ENCODE results near the gene TRIM67.
"Not testable (repeated sequence)": the region's sequence is repeated elsewhere in the genome, so short reads cannot be mapped to it uniquely, and the experiment has no call there.

The TRIM67 gene

DNA sequence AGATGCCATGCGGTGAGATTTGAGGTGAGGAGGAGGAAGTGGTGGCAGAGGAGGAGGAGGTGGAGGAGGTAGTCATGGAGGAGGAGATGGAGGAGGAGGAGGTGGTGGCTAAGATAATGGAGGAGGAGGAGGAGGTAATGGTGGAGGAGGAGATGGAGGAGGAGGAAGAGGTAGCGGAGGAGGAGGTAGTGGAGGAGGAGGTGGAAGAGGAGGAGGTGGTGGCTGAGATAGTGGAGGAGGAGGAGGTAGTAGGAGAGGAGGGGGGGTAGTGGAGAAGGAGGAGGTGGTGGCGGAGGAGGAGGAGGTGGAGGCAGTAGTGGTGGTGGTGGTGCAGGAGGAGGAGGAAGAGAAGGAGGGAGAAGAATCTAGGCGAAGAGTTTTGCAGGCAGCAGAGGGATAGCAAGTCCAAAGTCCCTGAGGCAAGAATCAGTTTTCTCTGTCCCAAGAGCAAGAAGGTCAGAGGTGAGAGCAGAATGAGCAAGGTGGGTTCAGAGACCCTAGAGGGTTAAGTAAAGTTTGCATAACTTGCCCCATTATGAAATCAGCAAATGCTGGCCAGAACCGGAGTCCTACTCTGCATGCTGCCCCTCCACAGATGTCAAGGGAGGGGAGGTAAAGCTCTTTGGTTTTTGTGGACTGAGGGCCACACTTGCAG is 40.2 kb downstream of the TRIM67 start:
- no peak for DNase-seq (ENCODE audit: low read depth in 1 of 2, low spot score in 1 of 2)

DNA sequence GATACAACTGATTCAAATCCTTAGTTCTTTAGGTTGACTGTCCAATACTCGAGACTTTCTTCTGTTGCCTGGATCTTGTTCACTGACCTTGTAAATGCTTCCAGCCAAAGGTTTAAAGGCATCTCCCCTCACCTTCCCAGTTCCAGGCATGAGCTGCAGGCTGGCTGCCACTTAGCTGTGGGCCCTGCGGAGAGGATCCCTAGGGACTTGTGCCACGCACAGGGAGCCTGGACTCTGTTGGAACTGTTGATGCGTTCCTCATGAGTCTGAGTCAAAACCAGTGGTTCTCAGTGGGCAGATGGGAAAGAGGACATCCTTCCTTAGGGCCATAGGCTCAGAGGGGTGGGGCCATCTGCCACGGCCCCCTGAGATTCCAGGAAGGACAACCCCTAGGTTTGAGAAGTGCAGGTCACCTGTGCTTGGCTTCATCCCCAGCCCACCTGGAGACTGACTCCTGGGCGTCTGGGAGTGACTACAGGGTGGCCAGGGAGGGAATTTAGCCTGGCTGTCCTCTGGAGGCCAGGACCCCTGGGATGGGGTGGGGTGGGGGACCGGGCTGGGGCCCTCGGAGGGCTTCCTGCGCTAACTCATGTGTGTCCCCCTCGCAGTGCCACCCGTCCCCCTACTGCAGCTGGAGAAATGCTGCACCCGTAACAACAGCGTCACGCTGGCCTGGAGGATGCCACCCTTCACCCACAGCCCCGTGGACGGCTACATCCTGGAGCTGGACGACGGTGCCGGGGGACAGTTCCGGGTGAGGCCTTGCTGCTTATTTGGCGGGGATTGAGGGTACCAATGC is 41.6 kb downstream of the TRIM67 start:
- DNase-seq (ENCODE audit: low read depth in 1 of 2, low spot score in 1 of 2) = no peak

DNA sequence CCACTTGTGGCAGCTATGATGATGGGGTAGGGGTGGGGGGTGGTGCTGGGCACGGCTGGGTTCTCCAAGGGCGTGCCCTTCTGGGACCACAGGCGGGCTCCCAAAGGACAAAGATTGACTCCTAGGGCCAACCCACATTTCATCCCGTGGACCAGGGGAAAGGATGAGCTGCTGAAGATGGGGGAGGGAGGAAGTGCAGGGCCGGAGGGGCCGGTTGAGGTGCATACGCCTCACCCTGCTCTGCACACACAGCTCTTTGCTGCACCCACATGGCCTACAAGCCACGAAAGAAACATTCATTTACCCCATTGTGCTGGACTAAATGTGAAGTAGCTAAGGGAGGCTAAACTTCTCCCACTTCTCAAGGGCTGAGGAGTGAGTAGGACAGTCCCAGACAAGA is 45.0 kb downstream of the TRIM67 start:
- no peak for DNase-seq (ENCODE audit: low read depth in 1 of 2, low spot score in 1 of 2)

DNA sequence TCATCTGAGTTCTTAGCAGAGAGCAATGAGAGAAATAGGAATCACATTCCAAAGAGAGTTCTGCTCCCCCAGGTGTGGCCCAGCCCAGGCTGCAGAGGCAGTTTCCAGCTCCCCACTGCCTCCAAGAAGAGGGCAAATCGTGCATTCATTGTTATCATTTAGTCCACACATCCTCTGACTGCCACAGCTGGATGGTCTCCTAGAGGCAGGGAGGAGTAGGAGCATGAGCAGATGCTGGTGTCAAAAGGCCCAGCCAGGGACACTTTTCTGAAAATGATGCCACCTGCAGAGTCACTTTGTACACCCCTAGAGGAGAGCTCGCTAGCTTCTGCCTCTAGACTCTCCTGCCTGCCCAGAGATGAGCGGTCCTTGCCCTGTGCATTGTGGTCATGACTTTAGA is 45.6 kb downstream of the TRIM67 start:
- DNase-seq (ENCODE audit: low read depth in 1 of 2, low spot score in 1 of 2) = no peak

DNA sequence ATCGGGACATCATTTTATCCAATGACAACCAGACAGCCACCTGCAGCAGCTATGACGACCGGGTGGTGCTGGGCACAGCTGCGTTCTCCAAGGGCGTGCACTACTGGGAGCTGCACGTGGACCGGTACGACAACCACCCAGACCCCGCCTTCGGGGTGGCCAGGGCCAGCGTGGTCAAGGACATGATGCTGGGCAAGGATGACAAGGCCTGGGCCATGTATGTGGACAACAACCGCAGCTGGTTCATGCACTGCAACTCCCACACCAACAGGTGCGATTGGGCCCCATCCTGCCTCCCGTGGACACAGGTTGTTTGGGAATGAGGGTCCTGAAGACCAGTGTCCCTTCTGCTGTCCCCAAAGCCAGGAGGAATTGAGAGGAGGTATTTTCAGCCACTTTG is 47.1 kb downstream of the TRIM67 start:
- DNase-seq (ENCODE audit: low read depth in 1 of 2, low spot score in 1 of 2) = no peak

DNA sequence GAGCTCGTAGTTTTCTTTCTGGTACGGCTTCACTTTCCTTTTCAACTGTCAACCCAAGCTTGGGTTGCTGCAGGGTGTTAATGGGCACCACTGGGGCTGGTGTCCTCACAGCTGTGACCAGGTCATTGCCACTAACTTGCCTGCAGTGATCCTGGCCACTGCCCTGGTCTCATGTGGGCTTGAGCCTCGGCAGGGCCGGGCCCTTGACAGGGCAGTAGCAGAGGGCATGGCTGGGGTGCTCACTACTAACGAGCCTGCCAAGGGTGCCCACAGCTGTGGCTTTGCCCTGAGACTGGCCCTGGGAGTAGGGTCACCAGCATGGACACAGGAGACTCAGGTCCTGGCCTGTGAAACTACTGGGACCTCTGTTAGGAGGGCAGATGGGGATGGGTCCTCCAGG is 47.7 kb downstream of the TRIM67 start:
- no peak for DNase-seq (ENCODE audit: low read depth in 1 of 2, low spot score in 1 of 2)

DNA sequence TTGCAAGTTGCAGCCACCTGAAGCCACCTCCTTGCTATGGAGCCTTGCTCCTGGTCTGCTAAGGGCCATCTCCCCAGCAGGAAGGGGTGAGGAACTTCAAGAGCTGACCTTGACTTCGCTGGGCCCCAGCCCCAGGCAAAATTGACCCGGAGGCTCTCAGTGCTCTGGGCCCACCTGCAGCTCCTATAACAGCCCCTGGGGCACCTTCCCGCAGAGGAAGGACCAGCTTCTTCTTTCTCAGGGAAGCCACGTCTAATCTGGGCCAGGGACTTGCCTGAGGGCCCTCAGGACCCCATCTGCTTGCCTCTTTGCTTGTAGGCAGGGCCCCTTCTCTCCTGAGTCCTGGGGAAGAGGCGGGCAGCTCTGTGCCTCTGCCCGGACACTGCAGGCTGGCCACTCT is 48.3 kb downstream of the TRIM67 start:
- no peak for DNase-seq (ENCODE audit: low read depth in 1 of 2, low spot score in 1 of 2)

DNA sequence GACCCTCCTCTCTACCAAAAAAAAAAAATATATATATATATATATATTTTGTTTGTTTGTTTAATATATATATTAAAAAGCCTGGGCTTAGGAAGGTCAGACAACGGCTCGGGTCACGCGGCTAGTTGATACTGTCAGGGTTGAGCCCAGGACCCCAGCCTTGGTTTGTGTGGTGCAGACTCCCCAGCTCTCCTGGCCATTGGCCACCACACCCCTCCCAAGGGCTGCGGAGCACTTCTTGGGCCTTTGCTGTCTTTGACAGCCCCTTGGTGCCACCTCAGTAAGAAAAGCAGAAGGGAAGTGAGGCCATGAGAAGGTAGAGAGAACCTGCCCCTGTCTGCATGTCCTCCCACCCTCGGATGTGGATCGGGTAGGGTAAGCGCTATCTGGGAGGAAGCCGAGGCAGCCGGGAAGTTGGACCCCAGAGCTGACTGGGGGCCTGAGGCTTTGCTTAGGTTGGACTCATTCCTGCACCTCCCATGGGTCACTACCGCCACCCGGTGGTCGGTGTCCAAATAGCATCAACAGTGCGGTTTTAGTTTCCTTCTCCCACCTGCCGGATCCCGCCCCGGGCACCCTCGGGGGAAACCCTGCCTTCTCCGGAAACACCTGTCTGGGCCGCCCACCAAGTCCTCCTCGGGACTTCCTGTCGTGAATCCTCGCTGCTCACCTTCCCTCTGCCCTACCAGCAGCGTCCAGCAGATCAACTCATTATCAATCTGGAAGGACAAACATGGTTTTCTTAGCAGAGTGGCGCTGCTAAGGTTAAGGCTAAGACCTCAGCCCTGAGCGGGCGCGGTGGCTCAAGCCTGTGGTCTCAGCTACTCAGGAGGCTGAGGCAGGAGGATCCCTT is 49.4 kb downstream of the TRIM67 start:
- peak; percentile 77 to 87 for DNase-seq (ENCODE audit: low read depth in 1 of 2, low spot score in 1 of 2)

DNA sequence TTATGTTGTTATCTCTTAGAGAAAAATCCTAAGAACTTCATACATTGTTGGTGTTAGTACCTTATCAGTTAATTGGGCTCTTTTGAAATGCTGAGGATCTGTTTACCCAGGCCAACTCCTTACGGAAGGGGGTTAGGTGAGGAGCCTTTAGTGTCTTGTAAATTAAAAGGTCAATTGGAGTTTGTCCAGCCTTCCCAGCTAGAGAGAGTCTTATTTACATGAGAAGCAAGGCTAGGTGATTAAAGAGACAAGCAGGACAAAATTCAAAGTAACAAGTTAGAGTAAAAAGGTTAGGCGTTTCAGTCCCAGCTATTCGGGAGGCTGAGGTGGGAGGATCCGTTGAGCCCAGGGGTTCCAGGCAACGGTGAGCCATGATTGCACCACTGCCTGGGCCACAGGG is 50.4 kb downstream of the TRIM67 start:
- DNase-seq (ENCODE audit: low read depth in 1 of 2, low spot score in 1 of 2) = not testable (repeated sequence)

DNA sequence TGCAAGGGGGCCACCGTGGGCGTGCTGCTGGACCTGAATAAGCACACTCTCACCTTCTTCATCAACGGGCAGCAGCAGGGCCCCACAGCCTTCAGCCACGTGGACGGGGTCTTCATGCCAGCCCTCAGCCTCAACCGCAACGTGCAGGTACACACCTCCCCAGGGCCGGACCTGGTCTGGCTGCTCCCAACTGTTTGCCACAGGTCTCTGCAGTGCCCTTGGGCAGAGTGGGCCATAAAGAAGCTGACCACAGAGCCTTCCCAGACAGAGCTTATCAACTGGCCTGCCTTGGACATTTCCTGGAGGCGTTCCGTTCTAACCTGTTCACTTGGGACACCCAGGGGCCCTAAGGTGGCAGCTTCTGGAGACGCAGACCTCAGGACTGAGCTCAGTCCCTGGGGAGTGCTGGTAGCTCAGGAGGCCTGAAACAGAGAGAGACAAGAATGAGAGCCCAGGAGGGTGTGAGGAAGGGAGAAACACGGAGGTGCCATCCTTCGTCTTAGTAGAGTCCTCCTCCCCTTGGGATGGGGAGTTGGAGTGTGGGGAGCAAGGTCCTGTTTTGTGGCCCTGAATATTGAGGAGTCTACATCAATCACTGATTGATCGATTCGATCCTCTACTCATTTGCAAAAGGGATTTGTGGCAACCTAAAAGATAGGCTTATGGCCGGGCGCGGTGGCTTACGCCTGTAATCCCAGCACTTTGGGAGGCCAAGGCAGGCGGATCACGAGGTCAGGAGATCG is 52.1 kb downstream of the TRIM67 start:
- no peak for DNase-seq (ENCODE audit: low read depth in 1 of 2, low spot score in 1 of 2)

DNA sequence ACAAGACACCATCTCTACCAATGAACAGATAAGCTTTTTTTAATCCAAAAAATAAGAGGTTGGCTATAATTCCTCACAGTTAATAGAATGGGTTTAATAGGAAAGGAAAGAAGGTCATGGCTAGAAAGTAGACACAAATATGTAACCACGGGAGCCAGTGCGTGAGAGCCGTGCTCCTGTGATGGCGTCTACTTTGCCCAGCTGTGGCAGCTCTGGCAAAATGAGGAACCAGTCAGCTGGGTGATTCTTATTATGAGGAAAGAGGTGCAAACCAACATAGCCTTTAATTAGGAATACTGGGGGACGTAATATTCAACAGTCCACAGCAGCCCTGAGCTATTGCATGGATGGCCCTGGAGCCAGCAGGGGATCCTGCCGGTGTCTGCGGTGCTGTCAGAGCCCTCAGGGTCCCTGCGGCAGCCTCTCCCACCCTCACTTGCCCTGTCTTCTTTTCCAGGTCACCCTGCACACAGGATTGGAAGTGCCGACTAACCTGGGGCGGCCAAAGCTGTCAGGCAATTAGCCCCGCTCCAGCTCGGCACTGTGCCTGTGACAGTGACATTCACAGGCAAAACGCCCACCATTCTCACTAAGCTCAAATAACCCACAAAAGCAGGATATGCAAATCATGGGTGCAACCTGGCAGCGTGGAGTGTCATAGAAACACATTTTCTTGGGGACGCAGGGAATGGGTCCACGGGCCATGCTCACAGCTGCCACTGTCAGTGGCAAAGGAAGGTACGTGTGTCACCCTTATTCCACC is 53.2 kb downstream of the TRIM67 start:
- DNase-seq (ENCODE audit: low read depth in 1 of 2, low spot score in 1 of 2) = no peak

DNA sequence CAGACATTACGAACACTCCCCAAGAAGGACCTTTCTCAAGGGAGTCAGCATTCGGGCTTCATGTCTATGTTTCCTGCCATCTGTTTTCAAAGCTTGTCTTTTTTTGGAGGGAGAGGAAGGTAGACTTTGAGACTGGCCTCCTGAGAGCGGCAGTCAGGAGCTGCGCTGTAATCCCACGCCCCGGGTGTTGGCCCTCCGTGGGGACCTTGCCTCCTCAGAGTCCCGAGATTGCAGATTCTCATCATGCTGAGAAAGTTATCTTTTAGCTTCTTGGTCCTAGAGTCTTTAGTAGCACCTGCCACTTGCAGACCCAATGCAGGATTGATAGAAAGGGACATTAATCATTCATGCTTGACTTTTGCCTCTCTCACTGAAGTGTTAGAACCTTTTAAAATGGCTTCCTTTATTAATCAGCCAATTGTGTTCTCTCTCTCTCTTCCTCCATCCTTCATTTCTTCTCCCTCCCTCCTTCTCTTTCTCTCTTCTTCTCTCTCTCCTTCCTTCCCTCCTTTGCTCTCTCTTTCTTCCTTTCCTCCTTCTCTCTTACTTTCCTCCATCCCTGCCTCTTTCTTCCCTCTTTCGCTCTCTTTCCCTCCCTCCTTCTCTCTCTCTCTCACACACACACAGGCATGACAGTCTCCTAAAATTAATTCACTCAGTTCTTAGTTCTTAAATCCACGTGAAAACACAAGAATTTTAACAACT is 54.0 kb downstream of the TRIM67 start:
- DNase-seq (ENCODE audit: low read depth in 1 of 2, low spot score in 1 of 2) = no peak

DNA sequence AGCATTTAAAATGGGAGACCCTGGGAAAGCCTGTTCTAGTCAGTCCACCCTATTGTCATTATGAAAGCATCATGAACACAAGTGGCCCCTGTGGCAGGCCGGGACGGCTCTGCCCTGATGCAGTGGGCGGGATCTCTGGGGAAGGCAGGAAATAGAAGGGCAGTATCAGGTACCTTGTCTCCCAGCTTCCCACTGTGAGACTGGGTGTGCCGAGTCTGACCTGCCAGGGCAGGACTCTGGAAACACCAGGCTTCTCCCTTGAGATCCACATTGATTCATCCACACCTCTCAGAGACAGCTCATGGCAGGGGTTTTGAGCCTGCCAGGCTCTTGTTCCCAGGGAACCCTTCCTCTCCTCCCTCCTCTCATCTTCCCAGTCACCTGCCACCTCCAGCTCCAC is 54.6 kb downstream of the TRIM67 start:
- no peak for DNase-seq (ENCODE audit: low read depth in 1 of 2, low spot score in 1 of 2)

DNA sequence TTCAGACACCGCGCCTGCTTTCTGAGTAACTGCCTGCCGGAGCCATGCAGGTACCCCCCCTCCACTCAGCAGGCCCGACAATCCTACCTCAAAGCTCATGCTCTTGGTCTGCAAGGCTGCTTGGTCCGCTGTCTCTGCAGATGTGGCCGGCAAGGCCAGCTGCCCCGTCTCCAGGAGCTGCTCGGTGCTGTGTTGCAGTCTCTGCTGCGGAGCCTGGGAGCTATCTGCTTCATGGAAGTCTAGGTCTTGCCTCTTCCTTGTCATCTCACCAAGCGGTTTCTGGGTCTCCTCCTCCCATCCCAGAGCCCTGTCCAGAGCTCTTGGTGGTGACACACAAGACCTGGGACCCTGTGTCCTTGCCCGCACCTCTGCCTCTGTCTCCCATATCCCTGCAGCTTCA is 55.2 kb downstream of the TRIM67 start:
- no peak for DNase-seq (ENCODE audit: low read depth in 1 of 2, low spot score in 1 of 2)

DNA sequence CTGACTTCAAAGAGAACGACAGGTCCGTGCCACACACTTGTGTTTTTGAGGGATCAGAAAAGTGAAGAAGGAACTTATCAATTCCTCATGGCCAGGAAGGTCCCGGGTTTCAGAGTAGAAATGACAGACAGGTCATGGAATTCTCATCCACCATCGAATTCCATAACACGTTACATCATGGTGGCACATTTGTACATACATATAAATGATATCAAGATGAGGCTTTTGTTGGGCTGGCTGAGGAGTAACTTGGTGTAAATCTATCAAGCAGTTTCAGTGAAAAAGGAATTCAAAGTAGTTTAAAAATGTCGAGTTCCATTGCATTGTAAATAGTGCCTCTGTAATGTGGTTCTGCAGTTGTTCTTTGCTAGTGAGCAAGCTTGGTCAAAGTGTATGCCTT is 56.2 kb downstream of the TRIM67 start:
- no peak for DNase-seq (ENCODE audit: low read depth in 1 of 2, low spot score in 1 of 2)

DNA sequence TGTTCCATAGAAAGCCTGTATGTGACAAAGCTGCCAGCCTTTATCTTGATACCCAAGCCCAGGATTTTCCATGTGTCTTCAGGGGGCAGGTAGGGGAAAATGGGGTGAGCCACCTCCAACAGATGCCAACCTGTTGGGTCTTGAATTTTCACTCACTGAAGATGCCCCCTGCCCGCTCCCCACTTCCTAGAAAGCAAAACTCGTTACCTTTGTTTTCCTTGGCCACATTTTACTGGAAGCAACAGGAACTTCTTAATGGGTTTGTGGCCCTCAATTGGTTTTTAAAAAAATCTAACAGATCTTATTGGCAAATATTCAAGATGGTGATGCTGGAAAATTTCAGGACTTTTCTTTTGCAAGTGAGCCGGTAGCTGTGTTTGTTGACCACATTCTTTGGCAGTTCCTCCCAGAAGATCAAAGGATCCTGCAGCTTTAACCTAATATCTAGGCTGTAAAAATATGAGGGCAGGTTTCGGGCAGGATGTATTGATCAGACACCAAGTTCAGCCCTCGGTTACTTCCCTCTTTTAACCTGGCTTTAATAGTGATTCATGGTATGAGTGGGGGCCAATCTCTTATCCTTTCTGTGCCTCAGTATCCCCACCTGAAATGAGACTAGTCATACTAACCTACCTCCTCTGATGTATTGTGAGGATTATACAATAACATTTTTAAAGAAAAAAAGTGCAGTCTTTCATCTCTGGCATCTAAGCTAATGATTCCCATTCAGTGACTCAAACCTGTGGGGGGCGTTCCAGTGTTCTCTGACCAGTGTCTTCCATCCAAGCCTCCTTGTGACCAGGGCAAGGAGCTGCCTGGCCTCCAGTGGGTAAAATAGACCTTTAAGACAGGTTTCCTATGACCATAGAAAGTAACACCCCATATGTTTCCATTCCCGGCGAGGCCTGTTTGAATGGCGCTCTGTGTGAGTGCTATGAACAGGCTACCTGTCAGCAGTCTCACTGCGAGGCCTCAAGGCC is 57.9 kb downstream of the TRIM67 start:
- no peak for DNase-seq (ENCODE audit: low read depth in 1 of 2, low spot score in 1 of 2)

DNA sequence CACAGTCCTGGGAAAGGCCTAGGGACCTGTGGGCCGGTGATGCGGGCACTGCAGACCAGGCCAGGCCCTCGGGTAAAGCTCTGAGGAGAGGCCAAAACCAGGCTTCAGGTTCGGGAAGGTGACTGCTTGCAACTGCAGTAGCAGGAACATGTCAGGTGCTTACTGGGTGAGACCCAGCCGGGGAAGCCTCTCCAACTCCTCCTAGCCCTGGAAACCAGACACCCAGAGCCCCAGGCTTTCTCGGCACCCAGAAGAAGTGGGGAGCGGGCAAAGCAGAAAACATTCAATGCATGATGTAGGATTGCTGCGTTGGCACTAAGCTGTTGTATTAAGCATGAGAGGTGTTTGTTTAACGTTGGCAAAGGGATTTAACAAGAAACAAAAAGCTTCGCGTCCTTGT is 58.9 kb downstream of the TRIM67 start:
- DNase-seq (ENCODE audit: low read depth in 1 of 2, low spot score in 1 of 2) = no peak

DNA sequence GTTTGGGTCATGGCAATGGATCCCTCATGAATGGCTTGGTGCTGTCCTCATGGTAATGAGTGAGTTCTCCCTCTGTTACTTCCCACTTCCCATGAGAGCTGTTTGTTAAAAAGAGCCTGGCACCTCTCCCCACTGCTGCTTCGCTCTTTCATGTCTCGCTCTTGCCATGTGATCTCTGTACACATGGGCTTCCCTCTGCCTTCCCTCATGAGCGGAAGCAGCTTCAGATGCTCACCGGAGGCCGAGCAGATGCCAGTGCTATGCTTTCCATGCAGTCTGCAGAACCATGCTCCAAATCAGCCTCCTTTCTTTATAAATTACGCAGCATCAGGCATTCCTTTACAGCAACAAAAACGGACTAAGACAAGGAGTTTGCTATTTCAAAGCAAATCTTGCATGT is 64.3 kb downstream of the TRIM67 start:
- DNase-seq (ENCODE audit: low read depth in 1 of 2, low spot score in 1 of 2) = no peak

DNA sequence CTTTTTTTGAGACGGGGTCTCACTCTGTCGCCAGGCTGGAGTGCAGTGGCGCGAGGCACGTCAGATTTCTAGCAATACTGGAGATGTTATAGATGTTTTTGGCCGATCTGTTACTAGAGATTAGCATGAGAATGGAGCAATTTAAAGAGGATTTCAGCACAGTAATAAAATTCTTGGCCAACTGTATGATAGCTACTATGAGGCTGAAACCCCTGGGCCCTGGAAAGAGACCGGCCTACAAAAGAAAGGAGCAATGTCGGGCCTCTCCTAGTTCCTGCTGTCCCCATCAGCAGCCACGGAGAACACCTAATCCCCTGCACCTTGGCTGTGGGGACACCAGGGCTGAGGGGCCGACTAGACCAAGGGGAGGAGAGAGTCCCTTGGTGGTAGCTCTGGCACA is 69.7 kb downstream of the TRIM67 start:
- no peak for DNase-seq (ENCODE audit: low read depth in 1 of 2, low spot score in 1 of 2)
